Stomach (tissue), 4 donors: ENCODE data around the gene RUNX1.

Experiments
- POLR2A ChIP-seq, 4 donors: fragments of 450-650 bp; IDR thresholded peaks; one replicate each; pipeline ENCODE4 v1.6.1; 2016; ENCODE audit warnings: antibody characterized with exemption in 4 of 4, control low read depth in 2 of 4, mild to moderate bottlenecking in 1 of 4, moderate library complexity in 1 of 4
- POLR2AphosphoS5 ChIP-seq, 3 donors: sonication (generic); formaldehyde crosslinking; IDR thresholded peaks; one replicate each; pipeline ENCODE4 v1.6.1; 2016; ENCODE audit warnings: antibody characterized with exemption in 3 of 3
- TF ChIP-seq, protein P1 (sequence below), 7 experiments: fragments of 450-650 bp in 4 of 7; fragments of 200-600 bp in 3 of 7; sonication (generic) in 3 of 7; IDR thresholded peaks; one replicate each; pipeline ENCODE4 v1.5.1; 2016 to 2019; ENCODE audit warnings: antibody characterized with exemption in 7 of 7, control low read depth in 2 of 7, mild to moderate bottlenecking in 1 of 7

DNA sequence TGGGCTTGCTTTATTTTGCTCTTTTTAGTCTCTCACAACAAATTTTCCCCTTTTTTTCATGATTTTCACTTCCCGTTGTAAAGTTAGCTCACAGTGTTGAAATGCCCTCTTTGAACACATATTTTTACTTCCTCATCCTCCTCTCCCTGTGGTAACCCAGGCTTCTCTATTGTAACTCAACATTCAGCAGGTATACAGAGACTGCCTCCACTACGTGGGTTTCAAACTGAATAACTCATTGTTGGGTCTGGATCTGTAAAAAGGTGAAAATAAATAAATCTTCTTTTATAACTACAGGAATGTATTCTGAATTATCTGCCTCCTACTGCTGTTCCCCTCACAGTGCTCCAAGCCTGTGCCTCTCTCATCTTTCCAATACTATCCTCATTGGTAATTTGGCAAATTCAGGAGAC, 166.4 kb downstream of the RUNX1 start:
- TF ChIP-seq, protein P1, sequence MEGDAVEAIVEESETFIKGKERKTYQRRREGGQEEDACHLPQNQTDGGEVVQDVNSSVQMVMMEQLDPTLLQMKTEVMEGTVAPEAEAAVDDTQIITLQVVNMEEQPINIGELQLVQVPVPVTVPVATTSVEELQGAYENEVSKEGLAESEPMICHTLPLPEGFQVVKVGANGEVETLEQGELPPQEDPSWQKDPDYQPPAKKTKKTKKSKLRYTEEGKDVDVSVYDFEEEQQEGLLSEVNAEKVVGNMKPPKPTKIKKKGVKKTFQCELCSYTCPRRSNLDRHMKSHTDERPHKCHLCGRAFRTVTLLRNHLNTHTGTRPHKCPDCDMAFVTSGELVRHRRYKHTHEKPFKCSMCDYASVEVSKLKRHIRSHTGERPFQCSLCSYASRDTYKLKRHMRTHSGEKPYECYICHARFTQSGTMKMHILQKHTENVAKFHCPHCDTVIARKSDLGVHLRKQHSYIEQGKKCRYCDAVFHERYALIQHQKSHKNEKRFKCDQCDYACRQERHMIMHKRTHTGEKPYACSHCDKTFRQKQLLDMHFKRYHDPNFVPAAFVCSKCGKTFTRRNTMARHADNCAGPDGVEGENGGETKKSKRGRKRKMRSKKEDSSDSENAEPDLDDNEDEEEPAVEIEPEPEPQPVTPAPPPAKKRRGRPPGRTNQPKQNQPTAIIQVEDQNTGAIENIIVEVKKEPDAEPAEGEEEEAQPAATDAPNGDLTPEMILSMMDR (IDR thresholded peaks at IDR 0.05), result no peak
- no peak for TF ChIP-seq POLR2AphosphoS5 (IDR thresholded peaks at IDR 0.05)
- no peak for TF ChIP-seq POLR2A (IDR thresholded peaks at IDR 0.05)
